Endometrial microvascular endothelial cells (primary cell): Measurements from ENCODE around the gene CD48. TPM values are rescaled to one million over a fixed set of nuclear protein-coding genes. Genes with fewer than 3 reads are reported as not detected.
"Not testable (repeated sequence)": the region's sequence is repeated elsewhere in the genome, so short reads cannot be mapped to it uniquely, and the experiment has no call there.

Experiments used
- in situ Hi-C: cut with HindIII; loops from 2 replicates; pipeline ENCODE4 v1.10.0; 2017; ENCODE audit warnings: low sequenced_read_pairs, low pct_unique_long_range_greater_than_20kb; ENCODE audit errors: inconsistent ontology term
- total RNA-seq: library from RNA; depleted of rRNA; stranded (reverse); fragments of >200 nt; gene quantifications from one replicate; pipeline ENCODE4 v1.2.3, GENCODE V29; 2015; ENCODE audit errors: inconsistent ontology term

Gene CD48
- total RNA-seq, 1 donor from 2014 or later, result not detected

DNA sequence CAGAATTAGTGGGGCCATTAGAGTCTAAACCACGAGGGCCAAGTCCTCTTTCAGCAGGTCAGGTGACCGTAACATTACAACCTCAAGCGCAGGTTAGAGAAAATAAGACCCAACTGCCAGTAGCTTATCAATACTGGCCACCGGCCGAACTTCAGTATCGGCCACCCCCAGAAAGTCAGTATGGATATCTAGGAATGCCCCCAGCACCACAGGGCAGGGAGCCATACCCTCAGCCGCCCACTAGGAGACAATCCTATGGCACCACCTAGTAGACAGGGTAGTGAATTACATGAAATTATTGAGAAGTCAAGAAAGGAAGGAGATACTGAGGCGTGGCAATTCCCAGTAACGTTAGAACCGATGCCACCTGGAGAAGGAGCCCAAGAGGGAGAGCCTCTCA is 19.2 kb downstream of the CD48 start:
- in situ Hi-C loops, result not testable (repeated sequence)

DNA sequence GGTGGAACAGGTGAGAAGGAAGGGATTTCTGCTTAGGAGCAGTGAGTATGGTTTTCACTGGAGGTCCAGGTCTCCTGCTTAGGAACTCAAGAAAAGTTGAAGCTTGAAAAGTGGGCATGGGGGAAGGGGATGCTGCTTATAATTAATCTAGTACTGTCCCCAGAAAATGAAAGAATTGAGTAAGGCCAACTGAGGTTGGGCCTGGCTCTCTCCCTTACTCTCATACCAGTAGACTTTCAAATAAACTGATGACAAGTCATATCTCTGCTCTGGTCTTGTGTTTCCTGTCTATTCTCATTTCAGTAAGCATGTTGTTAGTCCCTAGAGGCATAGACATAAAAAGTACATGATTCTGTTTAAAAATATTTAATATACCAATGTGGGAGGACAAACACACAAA is 26.4 kb downstream of the CD48 start:
- in situ Hi-C loops, result no loop called here

DNA sequence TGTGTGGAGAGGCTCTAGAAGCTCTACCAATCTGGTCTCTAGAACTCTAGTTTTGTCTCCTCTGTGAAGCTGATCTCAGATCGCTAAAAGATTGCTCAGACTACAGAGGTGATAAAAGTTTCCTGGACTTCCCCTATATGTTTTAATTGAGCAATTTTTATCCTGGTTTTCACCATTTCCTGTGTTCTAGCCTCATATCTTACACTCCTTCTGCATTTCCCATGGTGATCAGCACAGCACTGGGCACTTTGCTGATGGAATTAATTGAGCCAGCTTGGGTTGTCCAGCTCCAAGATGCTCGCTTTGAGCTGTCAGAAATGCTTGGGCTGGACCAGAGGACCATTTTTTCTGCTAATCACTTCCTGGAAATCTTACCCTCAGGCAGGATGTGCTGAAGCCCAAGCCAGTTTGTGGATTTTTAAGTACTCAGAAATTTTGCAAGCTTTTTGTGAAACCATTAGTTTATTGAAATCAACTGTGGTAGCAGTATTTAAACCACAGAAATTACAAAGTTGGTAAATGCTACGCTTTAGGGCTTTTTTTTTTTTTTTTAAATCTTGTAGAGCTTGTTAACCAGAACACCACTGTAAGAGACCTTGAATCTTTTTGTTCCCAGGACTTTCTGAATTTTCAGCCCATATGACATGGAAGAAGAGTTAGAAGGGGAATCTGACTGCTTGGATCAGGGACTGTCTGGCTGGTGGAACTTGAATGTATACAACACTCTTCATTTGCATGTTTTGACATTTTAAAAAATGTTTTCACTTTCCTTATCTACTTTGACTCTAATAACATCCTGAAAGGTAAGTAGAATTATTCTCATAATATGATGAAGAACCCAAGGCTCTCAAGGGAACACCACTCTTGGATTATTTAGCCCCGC is 28.4 kb downstream of the CD48 start:
- in situ Hi-C loops, result no loop called here

DNA sequence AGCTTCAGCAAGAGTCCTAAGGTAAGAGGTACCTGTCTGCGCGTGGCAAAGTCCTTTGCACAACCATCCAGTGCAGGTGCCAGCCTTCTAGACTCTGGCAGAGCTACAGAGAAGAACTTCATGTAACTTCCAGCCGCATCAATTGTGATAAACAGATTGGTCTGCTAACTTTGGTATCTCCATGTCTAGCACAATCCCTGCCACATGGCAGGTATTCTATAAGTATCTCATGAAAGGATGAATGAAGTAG is 29.8 kb downstream of the CD48 start:
- in situ Hi-C loops, result no loop called here

DNA sequence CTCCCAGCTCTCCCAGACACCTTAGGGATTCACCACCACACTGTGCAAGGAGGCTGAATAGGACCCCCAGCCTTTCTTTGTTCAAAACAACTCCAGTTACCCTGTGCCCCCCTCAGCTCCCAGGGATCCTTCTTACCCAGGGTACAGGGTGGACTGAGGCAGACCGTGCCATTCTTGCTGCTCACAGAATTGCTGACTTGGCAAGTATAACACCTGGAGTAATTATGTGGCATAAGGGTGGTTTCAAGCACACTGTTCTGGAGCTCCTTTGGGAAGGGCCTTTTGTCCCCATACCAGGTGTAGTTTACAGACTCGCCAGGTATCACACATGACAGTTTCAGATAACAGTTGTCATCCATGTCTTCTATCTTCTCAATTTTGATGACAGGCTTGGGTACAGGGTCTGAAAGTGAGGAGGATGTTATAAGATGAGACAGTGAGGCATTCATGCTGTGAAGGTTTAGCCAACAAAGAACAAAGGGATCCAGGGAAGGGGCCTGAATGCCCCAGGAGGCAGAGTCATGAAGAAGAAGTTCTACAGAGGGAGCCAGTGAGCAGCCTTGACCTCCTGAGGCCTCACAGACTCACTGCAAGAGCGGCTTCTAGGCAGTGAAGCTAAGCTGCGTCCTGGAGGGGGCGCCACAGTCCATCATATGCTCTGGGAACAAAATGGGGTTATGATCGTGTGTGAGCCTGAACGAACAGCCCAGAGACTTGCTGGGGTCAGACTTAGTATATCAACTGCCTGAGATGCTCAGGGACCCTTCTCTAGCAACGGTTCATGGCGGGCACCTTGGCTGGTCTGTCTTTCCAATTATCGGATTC is 30.3 kb downstream of the CD48 start:
- in situ Hi-C loops, result no loop called here

DNA sequence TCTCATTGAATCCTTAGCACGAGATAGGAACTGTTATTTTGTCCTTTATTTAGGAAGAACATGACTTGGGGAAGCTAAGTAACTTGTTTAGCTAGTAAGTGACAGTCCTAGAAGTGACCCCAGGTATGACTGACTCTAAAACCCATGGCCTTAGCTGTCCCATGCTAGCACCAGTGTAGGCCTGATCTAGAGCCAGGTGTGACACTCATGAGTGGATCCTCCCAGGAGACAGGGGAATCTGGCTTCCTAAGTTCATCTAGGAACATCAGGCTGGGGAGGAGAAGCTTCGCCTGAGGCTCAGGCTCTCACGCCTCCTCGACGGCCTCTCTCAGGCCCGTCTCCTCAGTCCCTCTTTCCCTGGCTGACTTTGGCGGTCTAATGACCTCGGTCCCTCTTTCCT is 31.2 kb downstream of the CD48 start:
- in situ Hi-C loops, result no loop called here

DNA sequence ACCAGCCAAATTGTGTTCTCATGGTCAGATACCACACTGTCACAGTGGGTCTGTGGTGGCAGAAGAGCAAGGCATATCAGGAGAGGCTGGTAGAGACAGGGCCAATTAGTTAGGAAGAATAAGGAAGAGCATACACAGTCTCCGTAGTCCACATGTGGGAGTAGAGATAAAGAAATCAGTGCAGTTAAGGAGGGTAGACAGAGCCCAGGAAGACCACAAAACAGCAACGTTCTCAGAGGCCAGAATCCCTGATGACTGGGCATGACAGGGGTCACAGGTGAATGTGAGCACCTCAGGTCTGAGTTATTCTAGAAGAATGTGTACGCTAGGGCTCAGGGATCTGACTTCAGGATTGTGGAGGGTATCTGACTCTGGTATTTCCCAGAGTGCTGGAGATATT is 31.7 kb downstream of the CD48 start:
- in situ Hi-C loops, result no loop called here

DNA sequence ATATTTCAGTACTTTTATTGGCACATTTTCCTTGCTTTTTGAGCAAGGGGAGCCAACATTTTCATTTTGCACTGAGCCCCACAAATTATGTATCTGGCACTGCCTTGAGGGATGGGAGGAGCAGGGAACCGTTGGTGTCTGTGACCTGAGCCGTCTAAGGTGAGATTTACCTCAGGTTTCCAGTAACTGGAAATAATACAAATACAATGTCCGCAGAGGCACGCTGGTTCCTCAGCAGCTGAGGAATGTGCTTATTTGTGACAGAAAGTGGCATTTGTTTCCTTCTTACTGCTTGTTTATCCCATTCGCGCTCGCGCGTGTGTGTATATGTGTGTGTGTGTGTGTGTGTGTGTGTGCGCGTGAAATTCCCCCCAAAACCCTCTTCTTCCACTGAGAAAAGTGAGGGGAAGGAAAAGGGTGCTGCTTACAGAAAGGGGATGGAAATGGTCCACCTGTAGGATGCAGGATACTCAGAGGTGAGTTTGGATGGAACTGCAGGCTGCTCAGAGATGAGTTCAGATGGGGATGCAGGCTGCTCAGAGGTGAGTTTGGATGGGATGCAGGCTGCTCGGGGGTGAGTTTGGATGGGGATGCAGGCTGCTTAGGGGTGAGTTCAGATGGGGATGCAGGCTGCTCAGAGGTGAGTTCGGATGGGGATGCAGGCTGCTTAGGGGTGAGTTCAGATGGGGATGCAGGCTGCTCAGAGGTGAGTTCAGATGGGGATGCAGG is 34.6 kb downstream of the CD48 start:
- in situ Hi-C loops, result no loop called here

DNA sequence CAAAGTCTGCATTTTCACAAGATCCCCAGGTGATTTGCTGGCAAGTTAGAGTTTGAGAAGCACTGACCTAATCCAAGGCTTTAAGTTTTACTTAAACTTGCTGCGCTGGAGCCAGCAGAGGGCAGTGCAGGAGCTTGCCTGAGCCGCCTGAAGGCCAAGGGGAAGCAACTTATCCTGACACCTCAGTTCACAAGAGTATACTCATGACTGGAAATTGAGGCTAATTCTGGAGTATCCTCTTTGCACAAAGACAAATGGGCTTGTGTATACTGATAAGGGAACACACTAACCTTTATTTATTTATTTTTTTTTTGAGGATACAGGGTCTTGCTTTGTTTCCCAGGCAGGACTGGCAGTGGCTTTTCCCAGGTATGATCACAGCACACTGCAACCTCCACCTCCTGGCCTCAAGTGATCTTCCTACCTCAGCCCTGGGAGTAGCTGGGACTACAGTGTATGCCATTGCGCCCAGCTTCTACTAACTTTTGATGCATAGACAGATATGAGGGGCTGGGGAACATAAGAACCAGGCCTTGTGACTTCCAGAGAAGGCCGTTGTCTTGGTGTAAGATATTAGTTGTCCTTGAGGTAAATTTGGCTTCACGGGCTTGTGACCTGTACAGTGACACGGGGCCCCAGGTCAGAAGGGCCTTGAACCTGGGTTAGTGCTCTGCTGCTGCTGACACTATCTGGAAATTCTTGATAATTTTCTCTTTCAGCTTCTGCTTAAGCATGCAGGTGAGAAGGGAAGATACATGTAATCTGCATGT is 35.8 kb downstream of the CD48 start:
- in situ Hi-C loops, result no loop called here

DNA sequence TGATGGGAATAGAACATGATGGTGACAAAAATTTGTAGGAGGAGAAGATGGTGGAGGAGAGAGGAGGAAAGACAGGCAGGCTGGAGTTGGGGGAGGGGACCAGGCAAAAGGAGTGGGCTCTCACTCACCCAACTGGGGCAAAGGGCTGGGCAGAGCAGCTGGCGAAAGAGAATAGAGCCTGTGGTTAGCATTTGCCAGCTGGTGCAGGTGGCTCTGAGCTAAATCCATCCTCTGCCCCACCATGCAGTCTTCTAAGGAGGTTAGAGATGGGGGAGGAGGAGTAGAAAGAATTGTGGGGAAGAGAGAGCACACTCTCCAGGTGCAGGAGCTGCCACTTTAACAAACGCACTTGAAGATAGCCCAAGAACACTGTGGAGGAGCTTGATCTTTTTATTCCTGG is 37.2 kb downstream of the CD48 start:
- in situ Hi-C loops, result no loop called here

DNA sequence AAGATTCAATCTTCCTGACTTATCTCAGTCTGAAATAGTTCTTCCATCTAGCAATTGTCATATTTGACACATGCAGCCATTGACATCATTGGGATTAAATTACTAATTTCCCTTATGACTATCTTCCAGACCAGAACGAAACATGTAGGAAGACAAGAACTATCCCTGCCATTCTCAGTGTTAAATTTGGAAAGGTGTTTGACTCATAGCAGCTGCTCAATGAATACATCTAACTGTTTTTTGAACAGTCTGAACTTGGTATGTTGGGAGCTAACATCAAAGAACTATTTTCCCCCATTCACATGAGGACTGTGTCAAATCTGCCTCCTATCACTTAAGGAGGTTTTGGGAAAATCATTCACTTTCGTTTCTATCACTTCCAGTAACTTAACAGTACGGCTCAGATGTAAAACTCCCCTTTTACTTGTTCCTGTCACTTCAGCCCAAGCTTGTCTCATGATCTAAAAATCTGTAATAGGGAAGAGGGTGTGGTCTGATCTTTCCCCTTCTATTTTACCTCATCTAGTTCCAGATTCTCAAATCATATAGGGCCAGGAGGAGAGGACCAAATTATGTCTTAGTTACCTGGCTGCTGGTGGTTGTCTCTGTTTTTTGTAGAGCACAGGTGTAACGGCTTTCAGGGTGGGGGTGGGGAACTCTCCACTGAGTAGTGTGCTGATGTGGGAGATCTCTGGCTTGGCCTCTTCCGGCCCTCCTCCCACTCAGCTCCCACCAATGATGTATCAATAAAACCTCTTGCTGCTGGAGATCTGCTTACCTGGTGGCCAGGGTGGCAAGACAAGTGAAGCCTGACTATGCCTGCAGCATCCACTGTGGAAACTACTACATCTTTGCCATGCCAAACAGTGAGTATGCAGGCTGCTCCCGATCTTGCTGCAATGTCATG is 38.6 kb downstream of the CD48 start:
- in situ Hi-C loops, result no loop called here

DNA sequence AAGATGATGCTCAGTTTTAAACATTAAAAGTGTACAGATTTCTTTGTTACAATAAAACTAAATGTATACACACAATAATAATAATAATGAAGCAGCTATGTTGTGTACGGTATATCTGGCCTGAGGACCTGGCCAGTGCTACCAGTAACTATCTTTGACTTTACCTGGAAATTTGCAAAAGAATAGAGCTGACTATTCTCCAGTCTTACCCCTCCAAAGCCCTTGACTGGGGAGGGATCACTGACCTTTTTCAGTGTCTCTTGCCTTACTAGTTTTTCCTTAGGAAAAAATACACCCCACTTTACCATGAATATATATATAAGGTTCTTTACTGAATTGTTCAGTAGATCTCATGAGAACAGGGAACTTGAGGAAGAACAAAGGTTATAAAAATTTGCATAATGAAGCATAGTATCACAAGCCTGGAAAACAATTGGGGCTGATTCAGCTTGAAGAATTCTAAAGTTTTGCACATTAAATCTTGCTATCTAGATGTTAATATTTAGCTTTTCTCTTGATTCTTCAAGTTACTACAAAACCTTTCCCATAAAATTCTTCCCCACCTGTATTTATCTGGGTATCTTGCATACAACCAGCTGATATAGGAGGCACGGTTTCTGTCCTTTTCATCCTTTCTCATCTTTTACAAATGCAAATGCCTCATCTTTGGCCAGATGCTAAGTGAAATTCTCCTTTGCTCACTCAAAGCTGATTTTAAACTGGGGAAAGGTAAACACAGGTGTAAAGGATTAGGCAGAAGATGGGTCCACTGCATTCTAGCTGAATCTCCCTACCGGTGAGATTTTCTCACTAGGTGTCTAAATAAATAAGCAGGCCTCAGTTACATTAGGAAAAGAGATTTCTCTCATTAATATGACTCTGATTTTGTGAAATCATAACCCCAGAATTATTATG is 39.8 kb downstream of the CD48 start:
- in situ Hi-C loops, result no loop called here

DNA sequence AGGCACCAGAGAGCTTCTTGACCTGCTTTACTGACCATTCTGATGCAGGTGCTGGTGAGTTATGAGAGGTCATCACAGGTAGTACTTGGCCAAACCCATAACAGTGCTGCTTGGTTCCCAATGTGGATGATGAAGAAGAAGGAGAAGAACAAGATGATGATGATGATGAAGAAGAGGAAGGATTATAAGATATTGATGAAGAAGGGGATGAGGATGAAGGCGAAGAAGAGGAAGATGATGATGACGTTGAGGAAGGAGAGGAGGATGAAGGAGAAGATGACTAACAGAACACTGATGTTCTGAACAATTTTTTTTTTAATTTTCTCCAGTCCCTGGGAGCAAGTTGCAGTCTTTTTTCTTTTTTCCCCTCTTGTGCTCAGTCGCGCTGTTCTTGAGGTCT is 40.9 kb downstream of the CD48 start:
- in situ Hi-C loops, result no loop called here

DNA sequence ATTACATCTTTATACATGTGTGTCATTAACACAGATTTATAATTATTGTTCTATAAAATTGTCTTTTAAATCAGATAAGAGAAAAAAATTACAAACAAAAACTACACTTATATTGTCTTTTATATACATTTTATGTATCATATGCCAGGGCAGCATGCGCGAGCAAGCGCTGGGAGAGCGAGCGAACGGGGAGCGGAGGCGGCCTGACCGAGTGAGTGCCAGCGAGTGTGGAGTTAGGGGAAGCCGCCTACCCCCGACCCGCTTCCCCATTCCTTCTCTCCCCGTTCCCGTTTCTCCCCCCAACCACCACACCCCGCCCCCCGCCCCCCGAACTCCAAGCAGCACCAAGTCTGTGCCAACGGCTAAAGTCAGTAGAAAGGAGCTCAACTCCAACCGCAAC is 41.8 kb downstream of the CD48 start:
- in situ Hi-C loops, result no loop called here

DNA sequence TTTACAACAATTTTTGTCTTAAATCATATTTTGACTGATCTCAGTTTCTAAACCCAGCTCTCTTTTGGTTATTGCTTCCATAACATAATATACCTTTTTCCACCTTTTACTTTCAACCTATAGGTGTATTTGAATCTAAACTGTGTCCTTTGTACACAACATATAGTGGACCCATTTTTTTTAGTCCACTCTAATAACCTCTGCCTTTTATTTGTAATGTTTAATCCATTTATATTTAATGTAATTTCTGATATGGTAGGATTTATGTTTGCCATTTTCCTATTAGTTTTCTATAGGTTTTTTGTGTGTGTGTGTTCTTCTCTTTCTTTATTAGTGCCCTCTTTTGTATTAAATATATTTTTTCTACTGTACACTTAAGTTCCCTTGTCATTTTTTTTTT is 42.3 kb downstream of the CD48 start:
- in situ Hi-C loops, result no loop called here

DNA sequence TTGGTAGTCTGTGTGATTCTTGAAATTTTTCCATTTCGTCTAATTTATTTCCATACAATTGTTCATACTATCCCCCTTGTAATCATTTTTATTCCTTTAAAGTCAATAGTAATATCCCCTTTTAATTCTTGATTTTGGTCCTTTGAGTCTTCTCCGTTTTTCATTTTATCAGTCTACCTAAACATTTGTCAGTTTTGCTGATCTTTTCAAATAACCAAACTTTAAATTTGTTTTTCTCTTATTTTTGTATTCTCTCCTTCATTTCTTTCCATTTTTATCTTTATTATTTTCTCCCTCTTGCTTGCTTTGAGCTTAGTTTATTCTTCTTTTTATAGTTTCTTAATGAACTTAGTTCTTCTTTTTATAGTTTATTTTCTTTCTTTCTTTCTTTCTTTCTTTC is 43.7 kb downstream of the CD48 start:
- in situ Hi-C loops, result no loop called here

DNA sequence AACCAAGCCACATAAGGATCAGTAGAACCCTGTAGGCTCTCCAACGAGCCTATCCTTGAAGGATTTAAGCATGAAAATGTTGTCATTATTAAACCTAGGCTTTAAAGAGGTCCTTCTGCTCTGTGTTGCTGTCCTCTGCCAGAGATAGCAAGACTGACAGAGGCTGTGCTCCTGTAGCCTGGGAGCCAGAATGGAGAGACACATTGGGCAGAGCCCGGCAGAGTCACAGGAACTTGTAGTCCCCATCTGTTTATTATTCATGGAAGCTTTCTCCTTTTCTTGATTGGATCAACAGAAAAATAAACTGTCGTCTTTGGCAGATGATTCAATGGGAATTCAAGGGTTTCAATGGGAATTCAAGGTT is 45.6 kb downstream of the CD48 start:
- in situ Hi-C loops, result no loop called here
